Activated CD4-positive, alpha-beta T cell treated with anti-CD3 and anti-CD28 coated beads for 4 hours (primary cell): Measurements from ENCODE around the gene AQP2.

Experiments
- DNase-seq, 2 donors: peaks; one replicate each; pipeline ENCODE4 v3.0.0-alpha.2; 2020

The AQP2 gene, protein sequence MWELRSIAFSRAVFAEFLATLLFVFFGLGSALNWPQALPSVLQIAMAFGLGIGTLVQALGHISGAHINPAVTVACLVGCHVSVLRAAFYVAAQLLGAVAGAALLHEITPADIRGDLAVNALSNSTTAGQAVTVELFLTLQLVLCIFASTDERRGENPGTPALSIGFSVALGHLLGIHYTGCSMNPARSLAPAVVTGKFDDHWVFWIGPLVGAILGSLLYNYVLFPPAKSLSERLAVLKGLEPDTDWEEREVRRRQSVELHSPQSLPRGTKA

DNA sequence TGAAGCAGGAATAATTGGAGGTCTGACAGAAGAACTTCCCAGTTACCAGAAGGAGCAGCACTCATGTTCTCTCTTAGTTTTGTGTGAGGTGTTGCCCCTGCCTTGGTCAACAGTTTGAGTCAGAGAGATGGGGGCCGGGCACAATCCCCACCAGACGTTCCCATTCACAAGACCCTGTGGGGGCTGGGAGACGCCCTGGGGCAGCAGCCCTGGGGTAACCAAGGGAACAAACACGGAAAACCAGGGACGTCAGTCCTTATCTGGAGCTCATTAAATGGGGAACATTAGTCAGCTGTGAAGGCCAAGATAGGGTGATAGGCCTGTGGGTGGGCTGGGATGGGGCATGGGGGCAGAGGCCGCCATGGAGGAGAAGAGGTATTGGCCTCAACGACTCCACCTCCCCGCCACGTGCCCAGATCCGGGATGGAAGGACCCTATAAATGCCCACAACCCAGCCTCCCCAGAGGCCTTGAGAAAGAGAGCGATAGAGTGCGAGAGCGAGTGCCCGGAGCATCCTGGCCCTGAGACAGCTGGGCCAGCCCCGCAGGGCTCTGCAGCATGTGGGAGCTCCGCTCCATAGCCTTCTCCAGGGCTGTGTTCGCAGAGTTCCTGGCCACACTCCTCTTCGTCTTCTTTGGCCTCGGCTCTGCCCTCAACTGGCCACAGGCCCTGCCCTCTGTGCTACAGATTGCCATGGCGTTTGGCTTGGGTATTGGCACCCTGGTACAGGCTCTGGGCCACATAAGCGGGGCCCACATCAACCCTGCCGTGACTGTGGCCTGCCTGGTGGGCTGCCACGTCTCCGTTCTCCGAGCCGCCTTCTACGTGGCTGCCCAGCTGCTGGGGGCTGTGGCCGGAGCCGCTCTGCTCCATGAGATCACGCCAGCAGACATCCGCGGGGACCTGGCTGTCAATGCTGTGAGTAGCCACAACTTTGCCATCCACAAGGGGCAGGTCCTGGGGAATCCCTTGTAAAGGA, at the start of gene AQP2:
TSS of gene AQP2 (plus strand) at position 465 of the 979 bp plus-strand sequence. CDS start at position 559, 94 bp downstream.
- no peak for DNase-seq

GRCh38 chr12:49901026-49901425, 49.5 kb upstream of the AQP2 start:
- DNase-seq: no peak

GRCh38 chr12:49901986-49902385, 48.6 kb upstream of the AQP2 start:
- DNase-seq: no peak

DNA sequence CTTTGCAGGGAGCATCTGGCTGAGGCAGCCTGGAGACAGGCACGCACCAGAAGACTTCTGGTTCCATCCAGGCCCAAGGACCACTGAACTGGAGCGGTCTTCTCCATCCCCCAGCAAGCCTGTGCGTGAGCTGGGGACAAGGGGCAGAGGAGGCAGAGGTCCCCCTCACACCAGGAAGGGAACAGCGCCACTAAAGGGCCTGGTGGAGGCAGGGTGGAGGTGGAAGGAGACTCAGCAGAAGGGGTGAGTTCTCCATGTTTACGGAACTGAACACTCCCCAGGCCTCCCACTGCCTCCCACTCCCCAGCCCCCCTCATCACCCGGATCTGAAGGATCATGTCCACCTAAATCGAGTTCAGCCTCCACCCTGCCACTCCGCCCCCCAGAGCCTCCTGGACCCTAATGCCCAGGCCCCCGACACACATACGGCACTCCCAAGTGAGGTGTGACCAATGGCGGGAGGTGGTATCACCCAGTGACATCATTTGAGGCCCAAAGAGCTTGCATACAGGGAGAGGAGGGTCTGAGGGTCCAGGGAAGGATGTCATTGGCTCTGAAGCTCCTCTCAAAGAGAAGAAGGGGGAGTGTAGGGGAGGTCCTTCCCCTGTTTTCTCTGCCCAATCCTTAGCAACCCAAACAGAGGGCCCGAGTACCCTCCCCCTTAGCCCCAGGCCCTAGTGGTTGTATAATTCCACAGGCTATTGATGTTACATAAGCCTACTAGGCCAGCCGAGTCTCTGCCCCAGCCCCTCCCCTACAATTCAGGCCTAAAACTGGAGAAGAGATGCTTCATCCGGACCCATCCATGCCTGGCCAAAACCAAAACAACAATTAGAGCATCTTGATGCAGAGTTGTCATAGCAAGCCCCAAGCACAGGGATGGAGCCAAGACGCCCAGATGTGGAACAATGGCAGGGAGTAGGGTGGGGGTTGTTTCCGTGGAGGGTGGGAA, 47.9 kb upstream of the AQP2 start:
- DNase-seq: no peak

- no peak for DNase-seq
Measured at GRCh38 chr12:49903351-49903699, 47.2 kb upstream of the AQP2 start.

GRCh38 chr12:49903700-49904423, 46.7 kb upstream of the AQP2 start, which contains the start of gene FAIM2:
FAIM2 (minus strand) TSS chr12:49903900; CDS start chr12:49903792, 108 bp downstream.
- DNase-seq: peak; percentile 28 to 42

- no peak for DNase-seq
Measured at GRCh38 chr12:49904601-49905000, 45.9 kb upstream of the AQP2 start.

DNA sequence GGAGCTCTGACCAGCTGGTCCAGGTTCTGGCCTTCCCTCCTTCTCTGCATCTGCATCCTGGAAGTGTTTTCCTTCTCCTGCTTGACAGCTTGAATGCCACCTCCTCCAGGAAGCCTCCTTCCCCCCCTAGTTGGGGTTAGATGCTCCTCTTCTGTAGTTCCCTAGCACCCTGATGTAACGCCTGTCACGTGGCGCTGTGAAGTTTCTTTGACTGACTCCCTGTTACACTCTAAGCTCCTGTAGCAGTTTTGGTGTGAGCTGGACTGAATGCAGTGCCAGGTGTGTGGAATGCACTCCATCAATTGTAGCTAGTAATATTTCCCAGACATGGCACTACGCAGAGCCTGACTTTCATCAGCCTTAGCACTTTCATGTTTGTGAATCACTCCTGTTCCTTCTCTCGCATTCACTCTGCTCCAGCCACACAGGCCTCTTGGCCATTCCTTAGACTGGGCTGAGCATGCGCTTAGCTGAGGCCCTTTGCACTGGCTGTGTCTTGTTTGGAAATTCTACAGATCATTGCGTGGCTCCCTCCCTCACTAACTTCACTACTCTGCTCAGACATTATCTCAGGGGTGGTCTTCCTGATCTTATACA, 44.7 kb upstream of the AQP2 start:
- no peak for DNase-seq

DNA sequence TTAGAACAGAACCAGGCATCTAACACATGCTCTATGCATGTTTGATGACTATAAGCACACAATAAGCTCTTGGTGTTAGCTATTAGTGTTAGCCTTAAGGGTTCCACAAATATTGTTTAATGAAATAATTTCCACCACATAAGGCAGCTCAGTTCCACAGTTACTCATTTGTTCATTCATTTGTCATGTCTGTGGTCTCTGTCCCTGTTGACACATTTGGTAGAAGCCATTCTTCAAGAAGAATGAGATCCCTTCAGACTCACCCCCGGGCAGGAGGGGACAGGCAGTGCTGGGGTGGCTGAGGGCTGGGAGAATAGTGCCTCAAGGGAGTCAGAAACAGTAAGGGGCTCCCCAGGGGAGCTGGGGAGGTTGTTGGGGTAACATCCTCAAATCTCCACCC, 43.2 kb upstream of the AQP2 start:
- no peak for DNase-seq

DNA sequence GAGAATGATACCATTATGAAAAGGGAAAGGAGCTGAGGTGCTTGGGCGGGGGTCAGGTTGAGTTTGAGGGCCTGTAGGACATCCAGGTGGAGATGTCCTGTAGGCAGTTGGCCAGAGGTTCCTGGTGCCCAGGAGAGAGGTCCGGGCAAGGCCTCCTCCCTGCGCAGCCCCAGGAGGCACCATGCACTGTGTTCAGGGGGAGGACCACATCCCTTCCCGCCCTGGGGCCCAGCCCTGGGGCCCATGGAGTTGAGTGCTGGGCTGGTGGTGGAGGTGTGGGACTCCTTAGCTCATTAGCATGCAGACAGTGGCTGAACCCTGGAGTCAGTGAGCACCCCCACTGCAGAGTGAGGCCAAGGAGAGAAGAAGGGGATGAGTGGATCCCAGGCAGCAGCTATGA, 41.2 kb upstream of the AQP2 start:
- DNase-seq: no peak

DNA sequence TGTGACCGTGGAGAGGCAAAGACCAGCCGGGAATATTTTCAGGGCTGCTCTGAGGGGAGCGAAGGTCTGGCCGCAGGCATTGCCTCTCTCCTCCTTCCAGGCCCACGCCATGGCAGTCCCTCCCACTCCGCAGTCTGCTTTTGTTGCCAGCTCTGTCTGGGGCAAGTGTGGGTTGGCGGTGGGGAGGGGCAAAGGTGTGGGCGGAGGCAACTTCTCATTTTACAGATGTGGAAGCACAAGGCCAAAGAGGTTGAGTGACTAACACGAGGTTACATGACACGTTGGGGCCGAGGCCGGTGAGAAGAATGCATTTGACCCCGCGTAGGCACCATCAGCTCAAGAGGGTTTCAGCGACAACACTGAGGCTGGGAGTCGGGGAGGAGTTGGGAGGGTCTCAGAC, 40.7 kb upstream of the AQP2 start:
- no peak for DNase-seq

- no peak for DNase-seq
Measured at GRCh38 chr12:49910331-49911212, 40.0 kb upstream of the AQP2 start.

DNA sequence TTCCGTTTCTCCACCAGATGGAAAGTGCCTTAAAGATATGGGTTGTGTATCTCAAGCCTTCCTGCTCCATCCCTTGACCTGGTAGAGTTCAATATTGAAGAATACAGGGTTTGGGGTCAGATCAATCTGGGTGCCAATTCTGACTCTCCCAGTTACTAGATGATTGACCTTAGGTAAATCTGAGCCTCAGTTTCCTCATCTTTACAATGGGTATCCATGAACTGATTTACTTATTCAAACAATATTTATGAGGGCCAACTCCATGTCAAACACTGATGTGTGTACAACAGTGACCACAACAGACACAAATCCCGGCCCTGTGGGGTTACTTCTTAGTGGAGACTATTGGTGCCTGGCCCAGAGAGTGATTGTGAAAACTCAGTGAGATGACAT, 39.3 kb upstream of the AQP2 start:
- DNase-seq: no peak

DNA sequence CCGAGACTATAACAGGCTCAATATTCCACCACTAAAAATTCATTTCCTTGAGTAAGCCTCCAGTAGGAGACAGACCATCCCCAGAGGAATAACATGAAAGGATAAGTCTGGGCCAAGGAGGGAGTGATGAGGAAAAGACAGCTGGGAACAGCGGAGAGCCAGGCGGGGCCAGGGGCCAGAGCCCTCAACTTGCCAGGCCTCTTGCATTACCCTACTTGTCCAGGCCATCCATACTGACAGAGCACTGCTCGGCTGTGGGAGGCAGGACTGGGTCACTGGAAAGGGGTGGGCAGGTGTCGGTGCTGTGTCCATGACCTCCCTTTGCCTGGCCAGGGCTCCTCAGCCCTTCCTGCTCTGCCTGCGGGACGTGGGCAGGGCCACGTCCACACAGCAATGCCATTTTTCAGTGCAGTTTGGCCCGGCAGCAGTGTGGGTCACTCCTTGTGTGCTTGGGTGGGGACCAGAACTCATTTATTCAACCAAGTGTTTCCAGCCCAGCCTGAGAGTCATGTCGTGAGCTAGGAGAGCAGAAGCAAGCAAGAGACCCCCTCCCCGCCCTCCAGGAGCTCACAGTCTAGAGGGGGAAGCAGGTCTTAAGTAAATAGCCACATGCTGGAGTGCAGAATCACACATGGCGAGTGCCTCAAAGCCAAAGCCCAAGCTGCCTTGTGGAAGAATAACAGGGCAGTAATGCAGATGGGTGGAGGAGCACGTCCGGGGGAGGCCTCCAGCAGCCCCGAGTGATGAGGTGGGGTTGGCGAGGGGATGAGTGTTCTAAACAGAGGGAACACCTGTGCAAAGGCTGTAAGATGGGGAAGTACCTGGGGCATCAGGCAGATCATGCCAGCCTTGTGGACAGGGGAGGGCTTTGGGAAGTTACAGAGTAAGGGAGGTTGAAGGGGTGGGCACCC, 37.9 kb upstream of the AQP2 start:
- DNase-seq: no peak

GRCh38 chr12:49916129-49916919, 34.2 kb upstream of the AQP2 start:
- DNase-seq: no peak

DNA sequence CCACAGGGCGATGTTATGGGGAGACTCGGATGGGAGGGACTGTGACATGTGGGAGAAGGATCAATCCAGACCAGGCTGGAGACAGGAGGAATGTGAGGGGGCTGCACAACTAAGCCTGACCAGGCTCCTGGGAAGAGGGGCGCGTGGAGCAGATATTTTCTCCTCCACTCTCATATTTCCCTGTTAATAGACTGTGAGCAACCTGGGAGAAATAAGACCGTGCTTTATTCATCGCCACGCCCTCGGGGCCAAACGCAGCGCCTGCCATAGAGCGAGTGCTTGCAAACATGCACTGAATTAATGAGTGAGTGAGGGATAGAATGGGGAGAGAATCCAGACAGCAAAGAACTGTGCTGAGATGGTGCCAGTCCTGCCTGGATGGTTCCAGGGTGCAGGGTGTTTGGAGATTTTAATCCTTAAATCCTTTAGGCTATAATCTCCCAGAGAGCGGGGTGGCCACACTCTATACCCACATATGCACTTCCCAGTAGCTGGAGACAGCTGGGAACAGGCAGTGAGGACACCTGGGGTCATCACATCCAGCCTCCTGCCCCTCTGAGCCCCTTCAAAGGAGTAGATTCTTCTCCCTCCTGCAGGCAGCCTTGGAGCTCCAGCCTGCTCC, 33.3 kb upstream of the AQP2 start:
- no peak for DNase-seq

DNA sequence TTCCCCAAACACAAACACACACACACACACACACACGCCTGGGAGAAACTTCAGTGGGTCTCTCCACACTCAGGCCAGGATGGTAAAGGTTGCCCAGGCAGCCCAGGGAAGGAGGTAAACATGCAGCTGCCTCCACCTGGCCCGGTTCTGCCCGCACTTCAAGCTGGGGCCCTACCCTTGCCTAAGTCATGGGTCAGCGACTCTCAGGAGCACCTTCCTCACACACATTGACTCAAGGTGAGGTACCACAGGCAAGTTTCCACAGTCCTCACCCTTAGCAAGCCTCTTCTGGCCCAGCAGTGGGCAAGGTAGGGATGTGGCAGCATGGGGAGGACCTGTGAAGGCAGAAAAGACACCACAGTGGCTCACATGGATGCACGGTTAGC, 32.8 kb upstream of the AQP2 start:
- no peak for DNase-seq

- no peak for DNase-seq
Measured at GRCh38 chr12:49920241-49920914, 30.2 kb upstream of the AQP2 start.
